Keratinocyte (primary cell): ENCODE data around the gene UCHL5. TPM values are rescaled to one million over a fixed set of nuclear protein-coding genes. Genes with fewer than 3 reads are reported as not detected.

ENCODE experiments used
- DNase-seq: peaks from one replicate; pipeline ENCODE4 v3.0.0-alpha.2; 2011; ENCODE audit warnings: low read depth, missing footprints, low spot score
- FAIRE-seq: peaks from 2 replicates; lab custom pipeline; 2011; peaks lifted over from hg19 to GRCh38; lab: Jason Lieb, UNC
- H2AFZ ChIP-seq: 2 replicates; pipeline ENCODE4 v1.6.0; 2012; ENCODE audit warnings: low read length, control low read depth, inconsistent platforms; ENCODE audit not compliant: control insufficient read depth
- H3K27ac ChIP-seq: 2 replicates; pipeline ENCODE4 v1.5.1; 2011; ENCODE audit warnings: low read length; ENCODE audit not compliant: control insufficient read depth, insufficient read depth
- H3K27me3 ChIP-seq: 3 replicates; pipeline ENCODE4 v1.6.0; 2011; ENCODE audit warnings: low read length; ENCODE audit not compliant: control insufficient read depth, insufficient read depth; ENCODE audit errors: extremely low read depth
- H3K36me3 ChIP-seq, 2 experiments: 2 replicates in 1 of 2; 3 replicates in 1 of 2; pipeline ENCODE4 v1.5.1; 2011; ENCODE audit warnings: low read length in 2 of 2, mild to moderate bottlenecking in 1 of 2; ENCODE audit not compliant: control insufficient read depth in 2 of 2, insufficient read depth in 2 of 2; ENCODE audit errors: extremely low read depth in 1 of 2
- H3K4me1 ChIP-seq: 3 replicates; pipeline ENCODE4 v1.5.1; 2011; ENCODE audit warnings: low read length; ENCODE audit not compliant: control insufficient read depth, insufficient read depth; ENCODE audit errors: extremely low read depth
- H3K4me2 ChIP-seq: 3 replicates; pipeline ENCODE4 v1.6.0; 2011; ENCODE audit warnings: low read depth, low read length; ENCODE audit not compliant: control insufficient read depth, insufficient read depth; ENCODE audit errors: extremely low read depth
- H3K4me3 ChIP-seq, 3 experiments: fragments of 200-600 bp in 1 of 3; sonication (generic) in 1 of 3; 2 replicates in 2 of 3; 3 replicates in 1 of 3; pipeline ENCODE4 v1.5.1; 2011 to 2016; ENCODE audit warnings: low read length in 3 of 3, mild to moderate bottlenecking in 3 of 3, control low read depth in 2 of 3, inconsistent platforms in 1 of 3, low read depth in 1 of 3, mixed read lengths in 1 of 3, mixed run types in 1 of 3, moderate library complexity in 1 of 3; ENCODE audit not compliant: control insufficient read depth in 2 of 3, insufficient read depth in 2 of 3; ENCODE audit errors: extremely low read depth in 1 of 3
- H3K79me2 ChIP-seq: 2 replicates; pipeline ENCODE4 v1.6.0; 2012; ENCODE audit warnings: low read length; ENCODE audit not compliant: control insufficient read depth, insufficient read depth
- H3K9ac ChIP-seq: 3 replicates; pipeline ENCODE4 v1.6.0; 2011; ENCODE audit warnings: low read length; ENCODE audit not compliant: control insufficient read depth, insufficient read depth; ENCODE audit errors: extremely low read depth
- H3K9me1 ChIP-seq: 3 replicates; pipeline ENCODE4 v1.6.0; 2011; ENCODE audit warnings: low read length; ENCODE audit not compliant: control insufficient read depth, insufficient read depth; ENCODE audit errors: extremely low read depth
- H3K9me3 ChIP-seq: 2 replicates; pipeline ENCODE4 v1.5.1; 2012; ENCODE audit warnings: low read depth, low read length; ENCODE audit not compliant: control insufficient read depth
- H4K20me1 ChIP-seq: 3 replicates; pipeline ENCODE4 v1.6.0; 2011; ENCODE audit warnings: low read length; ENCODE audit not compliant: control insufficient read depth, insufficient read depth; ENCODE audit errors: extremely low read depth
- EZH2 ChIP-seq: IDR thresholded peaks from one replicate; pipeline ENCODE4 v1.6.1; 2012; ENCODE audit warnings: inconsistent platforms, mild to moderate bottlenecking, low read length, moderate library complexity
- dilution Hi-C: fragments of 300-500 bp; cut with MboI; formaldehyde crosslinking; loops from one replicate; pipeline ENCODE4 v1.7.0; 2020; ENCODE audit warnings: low sequenced_read_pairs; ENCODE audit not compliant: extremely low pct_ligation_motif_present
- polyA plus RNA-seq, 5 experiments: library from polyadenylated mRNA; depleted of rRNA in 3 of 5; stranded (reverse) in 3 of 5; stranded (forward) in 1 of 5; unstranded in 1 of 5; fragments of >200 nt; gene quantifications; 1 replicate in 1 of 5; 2 replicates in 3 of 5; 3 replicates in 1 of 5; pipeline versions ENCODE4 v1.2.1 to v1.2.3, GENCODE V29; 2011 to 2012; ENCODE audit warnings: missing spikeins in 2 of 5, low read depth in 1 of 5, low replicate concordance in 1 of 5
- TF ChIP-seq, protein P1 (sequence below), 3 experiments: IDR thresholded peaks in 1 of 3; conservative IDR thresholded peaks in 1 of 3; optimal IDR thresholded peaks in 1 of 3; 2 replicates in 2 of 3; 3 replicates in 1 of 3; pipeline versions ENCODE3 to v1.5.1; 2011; ENCODE audit warnings: low read length in 3 of 3, mild to moderate bottlenecking in 3 of 3, moderate library complexity in 2 of 3, control low read depth in 1 of 3, inconsistent platforms in 1 of 3; ENCODE audit not compliant: insufficient read depth in 2 of 3; ENCODE audit errors: extremely low read depth in 1 of 3

Gene UCHL5
- polyA plus RNA-seq, 1 donor (not counting 4 experiments of a cell fraction or from before 2014, with no cell fraction given), result 53.7 TPM

DNA sequence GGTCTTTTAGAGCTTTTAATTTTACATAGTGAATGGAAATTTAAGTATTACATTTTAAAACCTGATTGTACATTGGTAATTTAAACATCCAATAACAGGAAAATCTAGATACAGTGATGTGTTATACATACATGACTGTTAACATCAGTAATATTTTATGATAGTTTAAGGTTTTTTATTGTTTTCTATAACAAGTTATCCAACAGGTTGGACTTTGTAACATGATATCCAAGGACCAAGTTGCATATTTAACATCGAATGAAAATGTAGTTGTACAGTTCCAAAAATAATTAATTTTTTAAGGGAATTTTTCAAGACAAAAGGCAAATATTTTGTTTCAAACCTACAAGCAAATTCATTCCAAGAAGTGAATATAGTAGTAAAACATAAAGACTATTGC lies 31.7 kb upstream of the UCHL5 start:
- Histone ChIP-seq H3K9ac (no peak overlapping the region), H4K20me1 (no peaks in the 10 kb centered on the region), H3K4me3 (no peak overlapping the region), H3K4me2 (no peak overlapping the region), H3K9me3 (no peaks in the 10 kb centered on the region), H3K79me2 (no peaks in the 10 kb centered on the region), H3K4me1 (no peaks in the 10 kb centered on the region), H3K9me1 (no peaks in the 10 kb centered on the region), H3K27ac (no peak overlapping the region), H3K27me3 (no peaks in the 10 kb centered on the region), H2AFZ (no peak overlapping the region), H3K36me3 (peaks cover 2 to 3% of the 10 kb centered on the region in 2 experiments)
- TF ChIP-seq, protein P1, sequence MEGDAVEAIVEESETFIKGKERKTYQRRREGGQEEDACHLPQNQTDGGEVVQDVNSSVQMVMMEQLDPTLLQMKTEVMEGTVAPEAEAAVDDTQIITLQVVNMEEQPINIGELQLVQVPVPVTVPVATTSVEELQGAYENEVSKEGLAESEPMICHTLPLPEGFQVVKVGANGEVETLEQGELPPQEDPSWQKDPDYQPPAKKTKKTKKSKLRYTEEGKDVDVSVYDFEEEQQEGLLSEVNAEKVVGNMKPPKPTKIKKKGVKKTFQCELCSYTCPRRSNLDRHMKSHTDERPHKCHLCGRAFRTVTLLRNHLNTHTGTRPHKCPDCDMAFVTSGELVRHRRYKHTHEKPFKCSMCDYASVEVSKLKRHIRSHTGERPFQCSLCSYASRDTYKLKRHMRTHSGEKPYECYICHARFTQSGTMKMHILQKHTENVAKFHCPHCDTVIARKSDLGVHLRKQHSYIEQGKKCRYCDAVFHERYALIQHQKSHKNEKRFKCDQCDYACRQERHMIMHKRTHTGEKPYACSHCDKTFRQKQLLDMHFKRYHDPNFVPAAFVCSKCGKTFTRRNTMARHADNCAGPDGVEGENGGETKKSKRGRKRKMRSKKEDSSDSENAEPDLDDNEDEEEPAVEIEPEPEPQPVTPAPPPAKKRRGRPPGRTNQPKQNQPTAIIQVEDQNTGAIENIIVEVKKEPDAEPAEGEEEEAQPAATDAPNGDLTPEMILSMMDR (optimal IDR thresholded peaks at IDR 0.05 in 1 of 3, IDR thresholded peaks at IDR 0.05 in 1 of 3, conservative IDR thresholded peaks at IDR 0.05 in 1 of 3; ENCODE audit: extremely low read depth in 1 of 3, insufficient read depth in 2 of 3, low read length in 3 of 3), result no peak
- TF ChIP-seq EZH2, result no peak
- dilution Hi-C loops, result no loop called here
- FAIRE-seq, result no peak
- DNase-seq, result no peak

DNA sequence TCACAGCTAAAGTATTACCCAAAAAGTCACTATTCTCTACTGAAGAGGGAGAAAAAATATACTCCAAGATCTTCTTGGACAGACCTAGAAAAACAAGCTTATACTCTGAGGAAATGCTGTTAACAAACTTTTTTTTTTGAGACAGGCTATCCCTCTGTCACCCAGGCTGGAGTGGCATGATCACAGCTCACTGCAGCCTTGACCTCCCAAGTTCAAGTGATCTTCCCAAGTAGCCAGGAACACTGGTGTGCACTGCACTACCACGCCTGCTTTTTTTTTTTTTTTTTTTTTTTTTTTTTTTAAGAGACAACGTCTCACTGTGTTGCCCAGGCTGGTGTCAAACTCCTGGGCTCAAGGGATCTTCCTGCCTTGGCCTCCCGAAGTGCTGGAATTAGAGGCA lies 28.7 kb upstream of the UCHL5 start:
- Histone ChIP-seq H3K36me3 (peaks cover 0 to 9% of the 10 kb centered on the region in 2 experiments), H3K9me1 (no peaks in the 10 kb centered on the region), H3K4me1 (peaks cover 2% of the 10 kb centered on the region), H4K20me1 (no peaks in the 10 kb centered on the region), H3K9ac (no peak overlapping the region), H3K4me2 (no peak overlapping the region), H2AFZ (no peak overlapping the region), H3K9me3 (no peaks in the 10 kb centered on the region), H3K27ac (no peak overlapping the region), H3K79me2 (no peaks in the 10 kb centered on the region), H3K4me3 (no peak overlapping the region), H3K27me3 (no peaks in the 10 kb centered on the region)
- FAIRE-seq (no peak), DNase-seq (no peak)
- TF ChIP-seq EZH2, result no peak
- TF ChIP-seq, protein P1 (optimal IDR thresholded peaks at IDR 0.05 in 1 of 3, IDR thresholded peaks at IDR 0.05 in 1 of 3, conservative IDR thresholded peaks at IDR 0.05 in 1 of 3; ENCODE audit: extremely low read depth in 1 of 3, insufficient read depth in 2 of 3, low read length in 3 of 3), result no peak
- dilution Hi-C loops, result no loop called here
